GM23248 (cell line): ENCODE measurements around the gene SMKR1. TPM values are rescaled to one million over a fixed set of nuclear protein-coding genes. Genes with fewer than 3 reads are reported as not detected.
A peak's percentile ranks its signal among the peaks of the same experiment; 100 is the strongest.

Experiments
- DNase-seq: peaks from one replicate; pipeline ENCODE4 v3.0.0-alpha.2; 2015
- H2AFZ ChIP-seq: fragments of 200-600 bp; sonication (generic); 2 replicates; pipeline ENCODE4 v1.6.1; 2016; ENCODE audit warnings: antibody characterized with exemption
- H3F3A ChIP-seq: fragments of 200-600 bp; sonication (generic); 2 replicates; pipeline ENCODE4 v1.6.1; 2016; ENCODE audit warnings: mild to moderate bottlenecking, antibody characterized with exemption, mixed run types; ENCODE audit not compliant: insufficient read depth
- H3K27ac ChIP-seq: fragments of 200-600 bp; sonication (generic); 2 replicates; pipeline ENCODE4 v1.5.1; 2016; ENCODE audit warnings: mild to moderate bottlenecking
- H3K27me3 ChIP-seq: fragments of 200-600 bp; sonication (generic); replicated peaks from 2 replicates; pipeline ENCODE4 v1.6.1; 2016; ENCODE audit warnings: mild to moderate bottlenecking; ENCODE audit not compliant: insufficient read depth
- H3K36me3 ChIP-seq: fragments of 200-600 bp; sonication (generic); 2 replicates; pipeline ENCODE4 v1.6.1; 2016; ENCODE audit warnings: low read depth, mild to moderate bottlenecking
- H3K4me1 ChIP-seq: fragments of 200-600 bp; sonication (generic); 2 replicates; pipeline ENCODE4 v1.6.1; 2016; ENCODE audit warnings: mild to moderate bottlenecking; ENCODE audit not compliant: insufficient read depth
- H3K4me2 ChIP-seq: fragments of 200-600 bp; sonication (generic); one replicate; pipeline ENCODE4 v1.6.1; 2016; ENCODE audit warnings: mild to moderate bottlenecking; ENCODE audit not compliant: unreplicated experiment
- H3K4me3 ChIP-seq: fragments of 200-600 bp; sonication (generic); 2 replicates; pipeline ENCODE4 v1.5.1; 2016; ENCODE audit warnings: mild to moderate bottlenecking
- H3K79me2 ChIP-seq: fragments of 200-600 bp; sonication (generic); 2 replicates; pipeline ENCODE4 v1.6.1; 2016; ENCODE audit warnings: mild to moderate bottlenecking; ENCODE audit not compliant: insufficient read depth
- H3K9ac ChIP-seq: fragments of 200-600 bp; sonication (generic); 2 replicates; pipeline ENCODE4 v1.6.1; 2016; ENCODE audit warnings: mild to moderate bottlenecking
- H3K9me2 ChIP-seq: fragments of 200-600 bp; sonication (generic); 2 replicates; pipeline ENCODE4 v1.6.1; 2016; ENCODE audit warnings: mixed run types, mild to moderate bottlenecking, moderate library complexity; ENCODE audit not compliant: insufficient read depth
- H3K9me3 ChIP-seq: fragments of 200-600 bp; sonication (generic); one replicate; pipeline ENCODE4 v1.6.1; 2017; ENCODE audit warnings: low read depth
- H4K20me1 ChIP-seq: fragments of 200-600 bp; sonication (generic); 2 replicates; pipeline ENCODE4 v1.6.0; 2016; ENCODE audit not compliant: insufficient read depth
- EZH2 ChIP-seq: fragments of 200-600 bp; sonication (generic); IDR thresholded peaks from 2 replicates; pipeline ENCODE4 v1.6.1; 2018; ENCODE audit warnings: antibody characterized with exemption, mild to moderate bottlenecking; ENCODE audit not compliant: insufficient read depth, poor library complexity, severe bottlenecking
- EZH2phosphoT487 ChIP-seq: fragments of 200-600 bp; sonication (generic); IDR thresholded peaks from 2 replicates; pipeline ENCODE4 v1.6.1; 2018; ENCODE audit warnings: antibody characterized with exemption, moderate library complexity, mild to moderate bottlenecking, low read depth; ENCODE audit not compliant: insufficient read depth
- WGBS, 2 experiments: methylation state at CpG; one replicate each; pipeline ENCODE4 v1.1.6; 2015 to 2017; ENCODE audit warnings: low lambda C conversion rate in 2 of 2, low coverage in 1 of 2; ENCODE audit errors: missing lambda C conversion rate in 2 of 2; 5-methylcytosine and 5-hydroxymethylcytosine counted together
- in situ Hi-C: fragments of 300-500 bp; cut with MboI; formaldehyde crosslinking; loops from 2 replicates; pipeline ENCODE4 v1.15.0; 2020
- polyA plus RNA-seq: library from polyadenylated mRNA; unstranded; fragments of >200 nt; fragmentation: Nextera tagmentation; extraction: Ambion mirVana; gene quantifications from 2 replicates; pipeline ENCODE4 v1.2.1, GENCODE V29; 2016
- total RNA-seq: library from RNA; depleted of rRNA; stranded (reverse); fragments of >200 nt; shearing (Covaris generic); gene quantifications from 2 replicates; pipeline ENCODE4 v1.2.3, GENCODE V29; 2014

The SMKR1 gene
- total and polyA plus RNA-seq, 2 experiments from 2014 or later = 0.18 TPM; not detected in 1

DNA sequence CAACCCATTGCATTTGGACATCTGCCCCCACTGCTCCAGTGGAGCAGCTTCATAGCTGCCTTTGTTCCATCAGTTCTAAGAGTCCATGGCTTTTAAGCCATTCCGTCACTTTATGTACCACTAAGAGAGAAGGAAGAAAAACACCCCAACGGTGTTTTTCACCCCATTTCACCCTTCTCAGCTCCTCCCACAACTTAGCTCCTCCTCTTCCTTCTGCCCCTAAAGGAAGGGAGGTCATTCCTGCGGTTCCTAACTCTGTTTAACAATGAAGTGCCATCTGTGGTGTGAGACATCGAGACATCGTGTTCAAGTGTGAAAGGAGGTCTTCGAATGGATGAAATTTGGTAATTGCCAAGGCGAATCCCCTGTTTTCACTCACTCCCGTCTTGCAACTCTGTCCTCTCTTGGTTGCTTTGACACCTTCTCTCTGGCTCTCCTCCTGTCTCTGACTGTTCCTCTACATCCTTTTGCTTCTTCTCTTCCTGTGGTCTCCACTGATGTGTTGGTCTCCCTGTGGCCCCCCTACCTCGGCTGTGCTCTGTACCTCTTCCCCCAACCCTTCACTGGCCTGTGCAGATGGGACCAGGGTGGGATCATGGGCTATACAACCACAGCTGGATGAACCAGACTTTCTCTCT, 23.0 kb downstream of the SMKR1 start:
- no peak for DNase-seq
- Histone ChIP-seq H3K36me3 (no peaks in the 10 kb centered on the region), H3F3A (peaks cover 7% of the 10 kb centered on the region; the same call in 1 of the 2 replicates), H3K4me2 (no peak overlapping the region), H3K27me3 (no peaks in the 10 kb centered on the region; the same call in 1 of the 2 replicates), H3K79me2 (no peaks in the 10 kb centered on the region), H3K4me3 (no peak overlapping the region), H3K9ac (no peak overlapping the region), H2AFZ (no peak overlapping the region), H4K20me1 (no peaks in the 10 kb centered on the region), H3K27ac (no peak overlapping the region), H3K4me1 (peaks cover 12% of the 10 kb centered on the region), H3K9me2 (no peaks in the 10 kb centered on the region), H3K9me3 (no peaks in the 10 kb centered on the region)
- TF ChIP-seq EZH2phosphoT487 (no peak), EZH2 (no peak)
- in situ Hi-C loops = no loop called here
- 79 to 82% methylated on average over 9 of the region's 9 CpGs for WGBS, 2 experiments

DNA sequence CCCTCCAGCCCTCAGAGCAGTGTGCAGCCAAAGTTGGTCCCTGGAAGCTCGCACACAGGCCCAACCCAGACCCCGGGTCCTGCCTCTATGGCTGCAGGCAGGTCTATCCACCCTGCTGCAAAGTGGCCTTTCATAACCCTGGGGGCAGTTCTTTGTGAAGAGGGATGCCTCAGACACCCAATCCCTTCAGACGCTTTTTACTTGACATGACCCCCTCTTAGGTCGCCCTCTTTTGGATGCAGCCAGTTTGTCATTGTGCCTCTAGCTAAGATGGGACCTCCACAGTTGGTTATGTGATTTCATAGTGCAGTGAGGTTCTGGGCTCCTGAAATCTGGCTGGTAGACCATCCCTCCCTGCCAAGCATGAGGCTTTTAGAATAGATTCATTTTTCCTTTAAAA, 27.3 kb downstream of the SMKR1 start:
- Histone ChIP-seq H3K9me3 (no peaks in the 10 kb centered on the region), H3K4me1 (peaks cover 14% of the 10 kb centered on the region), H4K20me1 (no peaks in the 10 kb centered on the region), H3K4me2 (no peak overlapping the region), H3K36me3 (no peaks in the 10 kb centered on the region), H2AFZ (no peak overlapping the region), H3K79me2 (no peaks in the 10 kb centered on the region), H3K27ac (no peak overlapping the region), H3K9me2 (no peaks in the 10 kb centered on the region), H3K4me3 (no peak overlapping the region), H3K9ac (no peak overlapping the region), H3F3A (peaks cover 9% of the 10 kb centered on the region; the same call in 1 of the 2 replicates), H3K27me3 (no peaks in the 10 kb centered on the region)
- no peak for DNase-seq
- TF ChIP-seq EZH2phosphoT487 = no peak
- no peak for TF ChIP-seq EZH2
- WGBS, 2 experiments = 85 to 94% methylated on average over 4 of the region's 4 CpGs
- in situ Hi-C loops = no loop called here

DNA sequence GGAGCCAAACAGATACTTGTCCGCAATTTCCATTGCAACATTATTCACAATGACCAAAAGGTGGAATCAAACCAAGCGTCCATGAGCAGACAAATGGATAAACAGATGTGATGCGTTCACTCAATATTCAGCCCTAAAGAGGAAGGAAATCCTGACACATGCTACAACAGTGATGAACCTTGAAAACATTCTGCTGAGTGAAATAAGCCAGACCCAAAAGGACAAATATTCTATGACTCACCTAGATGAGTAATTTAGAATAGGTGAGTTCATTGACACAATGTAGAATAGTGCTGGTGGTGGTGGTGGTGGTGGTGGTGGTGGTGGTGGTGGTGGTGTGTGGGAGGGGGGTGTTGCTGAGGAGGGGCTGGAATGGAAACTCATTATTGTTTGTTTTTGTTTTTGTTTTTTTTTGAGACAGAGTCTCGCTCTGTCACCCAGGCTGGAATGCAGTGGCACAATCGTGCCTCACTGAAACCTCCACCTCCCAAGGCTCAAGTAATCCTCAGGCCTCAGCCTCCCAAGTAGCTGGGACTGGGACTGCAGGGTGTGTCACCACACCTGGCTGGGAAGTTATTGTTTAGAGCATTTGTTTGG, 28.6 kb downstream of the SMKR1 start:
- Histone ChIP-seq H3K9me3 (no peaks in the 10 kb centered on the region), H3K27me3 (no peaks in the 10 kb centered on the region), H3F3A (peaks cover 9% of the 10 kb centered on the region; the same call in 1 of the 2 replicates), H4K20me1 (no peaks in the 10 kb centered on the region), H3K4me3 (peak overlapping the region; percentile 34; the same call in 1 of the 2 replicates), H3K79me2 (no peaks in the 10 kb centered on the region), H3K9ac (no peak overlapping the region), H3K27ac (peak overlapping the region; percentile 48), H3K36me3 (no peaks in the 10 kb centered on the region), H3K4me2 (peak overlapping the region; percentile 54), H2AFZ (no peak overlapping the region), H3K9me2 (no peaks in the 10 kb centered on the region), H3K4me1 (peaks cover 14% of the 10 kb centered on the region)
- peak; percentile 95 for DNase-seq
- in situ Hi-C loops = no loop called here
- no peak for TF ChIP-seq EZH2
- no peak for TF ChIP-seq EZH2phosphoT487
- 11 to 38% methylated on average over 3 to 5 of the region's 5 CpGs for WGBS, 2 experiments

DNA sequence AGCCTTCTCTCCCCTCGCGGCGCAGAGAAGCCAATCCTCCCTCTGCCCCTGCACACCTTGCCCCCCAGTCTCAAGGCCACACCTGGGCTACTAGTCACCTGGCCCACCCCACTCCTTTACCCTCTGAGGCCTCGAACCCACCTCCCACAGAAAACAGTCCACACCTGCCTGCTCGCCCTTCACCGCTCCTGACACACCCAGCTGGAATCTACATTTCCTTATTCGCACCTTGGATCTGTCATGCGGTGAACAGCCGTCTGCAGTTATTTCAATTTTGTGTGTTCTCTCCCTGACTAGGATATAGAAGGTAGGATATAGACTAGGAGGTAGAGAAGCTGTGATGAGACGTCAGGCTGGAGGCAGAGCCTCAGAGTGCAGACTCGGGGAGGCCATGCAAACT, 29.4 kb downstream of the SMKR1 start:
- H3K4me1 ChIP-seq = peaks cover 14% of the 10 kb centered on the region
- no peak overlapping the region for H3K4me3 ChIP-seq
- H3K79me2 ChIP-seq = no peaks in the 10 kb centered on the region
- in situ Hi-C loops = no loop called here
- no peak overlapping the region for H3K27ac ChIP-seq
- TF ChIP-seq EZH2phosphoT487 = no peak
- peaks cover 9% of the 10 kb centered on the region; the same call in 1 of the 2 replicates for H3F3A ChIP-seq
- WGBS, 2 experiments = 90 to 91% methylated on average over 11 of the region's 11 CpGs
- H3K27me3 ChIP-seq = no peaks in the 10 kb centered on the region
- H2AFZ ChIP-seq = no peak overlapping the region
- no peak for DNase-seq
- H4K20me1 ChIP-seq = no peaks in the 10 kb centered on the region
- H3K9ac ChIP-seq = no peak overlapping the region
- H3K9me2 ChIP-seq = no peaks in the 10 kb centered on the region
- H3K4me2 ChIP-seq = no peak overlapping the region
- H3K9me3 ChIP-seq = no peaks in the 10 kb centered on the region
- no peaks in the 10 kb centered on the region for H3K36me3 ChIP-seq
